Renal cortex interstitium (tissue), 15 donors: ENCODE data around the gene CENPV. TPM values are rescaled to one million over a fixed set of nuclear protein-coding genes. Genes with fewer than 3 reads are reported as not detected.
"Not testable (repeated sequence)": the region's sequence is repeated elsewhere in the genome, so short reads cannot be mapped to it uniquely, and the experiment has no call there.

Experiments
- DNase-seq, 11 donors: peaks; one replicate each; pipeline ENCODE4 v3.0.0-alpha.2; 2013; ENCODE audit warnings: low read depth in 9 of 11, low spot score in 4 of 11; ENCODE audit errors: extremely low read depth in 1 of 11
- long read RNA-seq, 16 experiments: transcript quantifications; one replicate each; lab custom pipeline, GENCODE V29; 2026
- polyA plus RNA-seq, 3 donors: library from polyadenylated mRNA; unstranded; fragments of 120-200 nt; gene quantifications; one replicate each; pipeline ENCODE4 v1.2.1, GENCODE V29; 2013; ENCODE audit not compliant: insufficient read length in 3 of 3

CENPV gene
- polyA plus RNA-seq, result 10 to 100 TPM; 74.7 to 80.7 (median 77.7) TPM
- long read RNA-seq, donor 1, transcript CENPV-201 (5 exons, 1,165 nt), result major isoform, 15 of 1,911 reads
- long read RNA-seq, donor 1, partial matches to known transcripts, result 1,656 of 1,911 reads
- long read RNA-seq, donor 1, other reads (novel, unspliced or antisense), result 237 of 1,911 reads
- long read RNA-seq, donor 2, transcript CENPV-201 (5 exons, 1,165 nt), result major isoform, 15 of 707 reads
- long read RNA-seq, donor 2, partial matches to known transcripts, result 439 of 707 reads
- long read RNA-seq, donor 2, other reads (novel, unspliced or antisense), result 247 of 707 reads
- long read RNA-seq, donor 3, transcript CENPV-201 (5 exons, 1,165 nt), result major isoform, 22 of 857 reads
- long read RNA-seq, donor 3, partial matches to known transcripts, result 497 of 857 reads
- long read RNA-seq, donor 3, other reads (novel, unspliced or antisense), result 331 of 857 reads
- long read RNA-seq, donor 4, transcript CENPV-201 (5 exons, 1,165 nt), result major isoform, 12 of 708 reads
- long read RNA-seq, donor 4, partial matches to known transcripts, result 458 of 708 reads
- long read RNA-seq, donor 4, other reads (novel, unspliced or antisense), result 233 of 708 reads
- long read RNA-seq, donor 5, result 0 reads
- long read RNA-seq, donor 6, transcript CENPV-201 (5 exons, 1,165 nt), result major isoform, 22 of 705 reads
- long read RNA-seq, donor 6, partial matches to known transcripts, result 446 of 705 reads
- long read RNA-seq, donor 6, other reads (novel, unspliced or antisense), result 227 of 705 reads
- long read RNA-seq, donor 7, transcript CENPV-201 (5 exons, 1,165 nt), result major isoform, 16 of 3,572 reads
- long read RNA-seq, donor 7, partial matches to known transcripts, result 3,164 of 3,572 reads
- long read RNA-seq, donor 7, other reads (novel, unspliced or antisense), result 389 of 3,572 reads
- long read RNA-seq, donor 8, result 0 reads
- long read RNA-seq, donor 9, transcript CENPV-201 (5 exons, 1,165 nt), result major isoform, 22 of 1,832 reads
- long read RNA-seq, donor 9, partial matches to known transcripts, result 1,554 of 1,832 reads
- long read RNA-seq, donor 9, other reads (novel, unspliced or antisense), result 255 of 1,832 reads
- long read RNA-seq, donor 10, transcript CENPV-201 (5 exons, 1,165 nt), result major isoform, 16 of 36 reads
- long read RNA-seq, donor 10, partial matches to known transcripts, result 13 of 36 reads
- long read RNA-seq, donor 10, other reads (novel, unspliced or antisense), result 0 of 36 reads
- long read RNA-seq, donor 11, transcript CENPV-201 (5 exons, 1,165 nt), result major isoform, 20 of 1,775 reads
- long read RNA-seq, donor 11, partial matches to known transcripts, result 1,606 of 1,775 reads
- long read RNA-seq, donor 11, other reads (novel, unspliced or antisense), result 147 of 1,775 reads
- long read RNA-seq, donor 12, transcript CENPV-201 (5 exons, 1,165 nt), result major isoform, 5 of 634 reads
- long read RNA-seq, donor 12, partial matches to known transcripts, result 429 of 634 reads
- long read RNA-seq, donor 12, other reads (novel, unspliced or antisense), result 198 of 634 reads
- long read RNA-seq, donor 13, result 0 reads
- long read RNA-seq, donor 14, transcript CENPV-201 (5 exons, 1,165 nt), result major isoform, 14 of 2,942 reads
- long read RNA-seq, donor 14, partial matches to known transcripts, result 2,838 of 2,942 reads
- long read RNA-seq, donor 14, other reads (novel, unspliced or antisense), result 83 of 2,942 reads
- long read RNA-seq, donor 15, transcript CENPV-201 (5 exons, 1,165 nt), result major isoform, 11 of 12 reads
- long read RNA-seq, donor 15, partial matches to known transcripts, result 0 of 12 reads
- long read RNA-seq, donor 15, other reads (novel, unspliced or antisense), result 0 of 12 reads
- long read RNA-seq, donor 16, transcript CENPV-202 (2 exons, 554 nt), result minor isoform, 6 of 104 reads
- long read RNA-seq, donor 16, transcript CENPV-201 (5 exons, 1,165 nt), result major isoform, 49 of 104 reads
- long read RNA-seq, donor 16, transcript CENPV-207 (1 exons, 671 nt), result minor isoform, 10 of 104 reads
- long read RNA-seq, donor 16, partial matches to known transcripts, result 12 of 104 reads
- long read RNA-seq, donor 16, other reads (novel, unspliced or antisense), result 20 of 104 reads

DNA sequence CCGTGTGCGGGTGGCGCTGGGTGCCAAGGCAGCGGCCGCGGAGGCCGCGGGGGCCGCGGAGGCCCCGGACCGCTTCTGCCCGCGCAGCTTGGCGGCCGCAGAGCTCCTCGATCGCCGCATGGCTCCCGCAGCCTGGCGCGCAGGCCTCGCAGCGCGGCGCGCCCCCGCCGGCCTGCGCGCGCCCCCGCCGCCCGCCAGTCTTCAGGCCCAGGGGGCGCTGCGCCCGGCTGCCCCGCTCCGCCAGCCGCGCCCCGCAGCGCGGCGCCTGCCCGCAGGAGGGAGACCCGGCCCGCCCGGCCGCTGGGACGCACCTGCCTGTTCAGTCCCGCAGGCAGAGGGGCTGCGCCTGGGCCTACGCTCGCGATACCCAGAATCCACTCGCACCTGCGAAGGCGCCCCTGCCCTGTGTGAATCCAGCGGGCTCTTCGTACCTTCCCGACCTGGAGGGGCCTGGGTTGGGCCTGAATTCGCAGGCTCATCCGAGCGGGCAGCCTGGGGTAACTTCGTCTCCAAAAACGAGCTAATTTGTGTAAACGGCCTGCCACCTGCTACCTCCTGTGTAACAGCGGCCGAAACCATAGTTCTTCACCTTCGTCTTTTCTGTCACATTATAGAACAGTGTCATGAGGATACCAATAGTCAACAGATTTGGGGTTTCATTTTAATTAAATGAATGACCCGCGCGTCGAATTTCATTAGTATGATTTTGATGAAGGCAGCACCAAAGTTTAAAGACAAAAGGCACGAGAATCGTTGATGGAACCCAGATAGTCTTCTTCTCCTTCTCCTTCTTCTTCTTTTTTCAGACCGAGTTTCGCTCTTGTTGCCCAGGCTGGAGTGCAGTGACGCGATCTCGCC is at the start of gene CENPV:
CENPV (minus strand) TSS at position 153 of the 858 bp plus-strand sequence; CDS start at position 120, 33 bp downstream.
- peak in 7 of 11 donors; percentile 22 to 42 (median 36) for DNase-seq

DNA sequence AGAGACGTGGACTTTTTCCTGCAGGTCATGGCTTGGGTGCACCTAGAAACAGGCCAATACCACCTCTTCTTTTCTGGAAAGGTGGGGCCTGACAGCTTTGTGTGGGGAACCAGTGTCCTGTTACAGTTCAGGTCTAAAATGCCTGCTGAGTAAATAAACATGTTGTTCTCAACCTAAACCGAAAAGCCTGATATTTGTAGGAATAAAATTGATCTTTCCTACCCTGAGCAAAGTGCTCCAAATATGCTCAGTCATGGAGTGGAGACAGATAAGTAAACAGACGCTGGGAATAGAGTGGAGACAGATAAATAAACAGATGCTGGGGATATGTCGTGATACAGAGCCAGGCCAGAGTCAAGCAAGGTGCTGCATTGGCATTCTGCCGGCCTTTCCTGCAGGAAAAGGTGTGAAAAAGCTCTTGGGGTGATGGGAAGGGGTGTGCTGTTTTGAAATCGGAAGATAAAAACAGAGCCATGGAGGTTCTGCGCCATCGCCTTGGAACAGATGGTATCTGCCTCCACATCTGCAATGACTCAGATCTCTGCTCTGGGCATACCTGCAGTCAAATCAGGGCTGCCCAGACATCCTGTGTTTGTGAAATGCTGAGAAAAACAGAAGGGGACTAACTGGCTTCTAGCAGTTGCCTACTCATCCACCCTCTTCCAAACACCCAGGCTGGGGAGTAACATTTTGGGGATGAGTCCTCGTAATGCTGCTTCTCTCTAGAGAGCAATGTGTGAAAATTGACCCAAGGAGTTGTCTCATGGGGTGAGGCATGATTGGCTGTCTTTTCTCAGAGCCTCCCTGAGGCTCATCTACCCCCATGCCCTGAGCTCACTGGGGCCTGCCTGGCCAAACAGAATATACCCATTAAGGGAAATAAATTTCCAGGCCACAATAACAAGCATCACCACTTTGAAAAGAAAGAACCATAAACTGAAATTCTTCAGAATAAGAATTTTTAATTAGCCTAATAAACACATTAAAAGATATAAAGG is 45.3 kb upstream of the CENPV start:
- DNase-seq, result no peak

DNA sequence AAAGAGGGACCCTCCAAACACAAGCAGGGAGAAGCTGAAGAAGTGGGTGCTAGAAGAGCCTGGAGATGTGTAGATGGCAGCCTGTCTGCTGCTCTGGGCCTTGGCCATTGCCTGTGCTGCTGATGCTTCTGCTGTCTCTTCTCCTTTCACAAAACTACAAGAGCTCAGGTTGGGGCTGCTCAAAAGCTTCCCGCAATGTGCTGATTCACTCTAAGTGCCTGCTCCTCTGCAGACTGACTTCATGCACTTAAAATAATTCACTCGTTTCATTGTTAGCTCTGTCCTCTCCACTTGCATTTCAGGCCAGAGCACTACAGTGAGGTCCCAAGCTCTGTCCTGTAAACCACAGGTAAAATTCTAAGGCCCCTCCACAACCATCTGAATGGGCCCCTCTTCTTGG is 43.4 kb upstream of the CENPV start:
- DNase-seq, result not testable (repeated sequence)

DNA sequence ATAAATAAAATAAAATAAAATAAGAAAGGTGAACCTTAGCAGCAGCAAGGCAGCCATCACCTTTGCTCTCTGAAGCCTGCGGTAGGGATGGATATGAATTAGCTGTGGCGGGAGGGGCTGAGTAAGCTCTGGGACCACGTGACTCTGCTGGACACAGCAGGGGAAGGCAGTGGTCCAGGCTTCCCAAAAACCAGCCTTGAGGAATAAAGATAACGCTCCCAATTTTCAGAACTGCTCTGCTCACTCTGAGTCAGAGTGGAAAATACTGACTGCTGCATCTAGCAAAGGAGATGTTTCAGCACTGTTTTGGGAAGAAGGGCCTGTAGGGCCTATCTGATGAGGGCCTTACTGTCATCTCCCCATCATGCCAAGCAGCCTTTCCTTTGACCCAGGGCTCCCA is 42.6 kb upstream of the CENPV start:
- not testable (repeated sequence) for DNase-seq

DNA sequence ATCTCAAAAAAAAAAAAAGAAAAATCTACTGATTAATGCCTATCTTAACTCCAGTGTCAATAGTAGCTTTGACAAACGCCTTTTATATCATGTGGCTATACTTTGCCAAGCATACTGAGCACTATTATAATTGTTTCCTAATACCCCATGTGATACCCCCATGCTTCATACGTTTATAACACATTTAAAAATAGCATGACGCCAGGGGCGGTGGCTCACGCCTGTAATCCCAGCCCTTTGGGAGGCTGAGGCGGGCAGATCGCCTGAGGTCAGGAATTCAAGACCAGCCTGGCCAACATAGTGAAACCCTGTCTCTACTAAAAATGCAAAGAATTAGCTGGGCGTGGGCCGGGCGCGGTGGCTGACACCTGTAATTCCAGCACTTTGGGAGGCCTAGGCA is 39.2 kb upstream of the CENPV start:
- not testable (repeated sequence) for DNase-seq

DNA sequence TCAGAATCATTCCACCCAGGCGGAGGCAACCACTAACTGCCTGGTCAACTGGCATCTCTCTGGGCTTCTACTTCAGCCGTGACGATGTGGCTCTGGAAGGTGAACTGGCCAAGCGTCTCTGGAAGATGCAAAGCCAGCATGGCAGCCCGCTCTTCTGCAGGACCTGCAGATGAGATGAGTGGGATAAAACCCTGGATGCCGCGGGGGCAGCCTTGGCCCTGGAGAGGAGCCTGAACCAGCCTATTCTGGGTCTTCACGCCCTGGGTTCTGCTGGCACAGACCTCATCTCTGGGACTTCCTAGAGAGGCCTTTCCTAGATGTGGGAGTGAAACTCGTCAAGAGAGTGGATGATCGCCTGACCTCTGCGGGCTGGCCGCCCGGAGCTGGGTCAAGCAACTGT is 38.2 kb upstream of the CENPV start:
- no peak for DNase-seq

DNA sequence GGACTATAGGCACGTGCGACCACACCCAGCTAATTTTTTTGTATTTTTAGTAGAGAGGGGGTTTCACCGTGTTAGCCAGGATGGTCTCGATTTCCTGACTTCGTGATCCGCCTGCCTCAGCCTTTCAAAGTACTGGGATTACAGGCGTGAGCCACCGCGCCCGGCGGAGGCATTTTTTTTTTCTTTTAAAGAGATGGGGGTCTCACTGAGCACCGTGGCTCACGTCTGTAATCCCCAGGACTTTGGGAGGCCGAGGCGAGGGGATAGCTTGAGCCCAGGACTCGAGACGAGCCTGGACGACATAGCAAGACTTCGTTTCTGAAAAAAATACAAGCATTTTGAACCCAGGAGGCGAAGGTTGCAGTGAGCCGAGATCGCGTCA is 32.8 kb upstream of the CENPV start:
- DNase-seq, result not testable (repeated sequence)

DNA sequence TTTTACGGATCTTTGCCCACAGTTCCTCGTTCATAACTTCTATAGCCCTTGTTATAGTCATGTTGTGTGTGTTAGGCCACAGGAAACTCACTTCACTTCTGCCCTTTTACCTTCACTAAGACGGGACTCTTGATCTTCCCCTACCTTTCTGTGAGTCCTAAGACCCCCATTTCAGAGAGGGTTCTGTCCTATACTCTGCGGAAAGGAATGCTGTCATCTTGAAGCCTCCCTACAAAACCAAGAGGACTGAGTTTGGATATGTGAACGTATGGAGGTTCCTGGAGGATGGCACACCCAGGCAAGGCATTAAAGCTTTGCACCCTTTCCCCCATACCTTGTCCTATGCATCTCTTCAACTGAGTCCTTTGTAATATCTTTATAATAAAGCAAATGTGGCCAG is 31.3 kb upstream of the CENPV start:
- no peak for DNase-seq

DNA sequence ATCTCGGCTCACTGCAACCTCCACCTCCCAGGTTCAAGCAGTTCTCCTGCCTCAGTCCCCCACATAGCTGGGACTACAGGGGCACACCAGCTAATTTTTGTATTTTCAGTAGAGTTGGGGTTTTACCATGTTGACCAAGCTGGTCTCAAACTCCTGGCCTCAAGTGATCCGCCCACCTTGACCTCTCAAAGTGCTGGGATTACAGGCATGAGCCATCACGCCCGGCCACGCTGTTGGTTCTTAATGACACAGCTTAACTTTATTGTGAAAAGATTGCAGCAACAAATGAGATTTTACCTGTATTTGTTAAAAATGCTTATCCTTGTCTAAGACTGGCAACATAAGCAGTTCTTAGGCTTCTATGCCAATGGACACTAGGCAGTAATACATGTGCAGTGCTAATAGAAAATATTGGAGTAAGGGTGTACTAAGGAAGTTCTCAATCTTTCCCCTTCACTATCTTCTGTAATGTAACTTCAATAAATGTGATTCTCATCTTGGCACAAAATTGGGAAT is 30.6 kb upstream of the CENPV start:
- DNase-seq, result no peak

DNA sequence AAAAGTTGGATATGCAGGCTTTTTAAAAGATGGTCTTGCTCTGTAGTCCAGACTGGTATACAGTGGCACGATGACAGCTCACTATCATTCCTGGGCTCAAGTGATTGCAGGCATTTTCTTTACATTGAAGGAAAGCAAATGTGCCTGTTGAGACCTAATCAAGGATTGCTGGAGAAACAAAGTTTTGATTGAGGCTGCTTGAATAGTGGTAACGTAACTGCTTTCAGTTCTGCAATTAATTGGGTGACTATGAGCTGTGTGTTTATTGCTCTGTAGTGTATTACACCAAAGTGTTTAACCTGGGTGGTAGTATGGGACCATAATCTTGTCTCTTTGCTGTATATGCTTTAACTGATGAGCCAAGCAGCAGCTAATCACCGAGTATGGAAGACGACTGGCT is 29.9 kb upstream of the CENPV start:
- no peak for DNase-seq

DNA sequence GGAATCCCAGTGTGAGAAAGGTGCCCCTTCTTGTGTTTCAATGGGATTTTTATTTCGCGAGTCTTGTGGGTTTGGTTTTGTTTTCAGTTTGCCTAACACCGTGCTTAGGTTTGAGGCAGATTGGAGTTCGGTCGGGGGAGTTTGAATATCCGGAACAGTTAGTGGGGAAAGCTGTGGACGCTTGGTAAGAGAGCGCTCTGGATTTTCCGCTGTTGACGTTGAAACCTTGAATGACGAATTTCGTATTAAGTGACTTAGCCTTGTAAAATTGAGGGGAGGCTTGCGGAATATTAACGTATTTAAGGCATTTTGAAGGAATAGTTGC is 28.2 kb upstream of the CENPV start:
- no peak for DNase-seq

DNA sequence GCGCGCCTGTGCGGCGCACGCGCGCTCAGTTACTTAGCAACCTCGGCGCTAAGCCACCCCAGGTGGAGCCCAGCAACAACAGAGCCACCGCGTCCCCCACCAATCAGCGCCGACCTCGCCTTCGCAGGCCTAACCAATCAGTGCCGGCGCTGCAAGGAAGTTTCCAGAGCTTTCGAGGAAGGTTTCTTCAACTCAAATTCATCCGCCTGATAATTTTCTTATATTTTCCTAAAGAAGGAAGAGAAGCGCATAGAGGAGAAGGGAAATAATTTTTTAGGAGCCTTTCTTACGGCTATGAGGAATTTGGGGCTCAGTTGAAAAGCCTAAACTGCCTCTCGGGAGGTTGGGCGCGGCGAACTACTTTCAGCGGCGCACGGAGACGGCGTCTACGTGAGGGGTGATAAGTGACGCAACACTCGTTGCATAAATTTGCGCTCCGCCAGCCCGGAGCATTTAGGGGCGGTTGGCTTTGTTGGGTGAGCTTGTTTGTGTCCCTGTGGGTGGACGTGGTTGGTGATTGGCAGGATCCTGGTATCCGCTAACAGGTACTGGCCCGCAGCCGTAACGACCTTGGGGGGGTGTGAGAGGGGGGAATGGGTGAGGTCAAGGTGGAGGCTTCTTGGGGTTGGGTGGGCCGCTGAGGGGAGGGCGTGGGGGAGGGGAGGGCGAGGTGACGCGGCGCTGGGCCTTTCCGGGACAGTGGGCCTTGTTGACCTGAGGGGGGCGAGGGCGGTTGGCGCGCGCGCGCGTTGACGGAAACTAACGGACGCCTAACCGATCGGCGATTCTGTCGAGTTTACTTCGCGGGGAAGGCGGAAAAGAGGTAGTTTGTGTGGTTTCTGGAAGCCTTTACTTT is 27.6 kb upstream of the CENPV start, which contains the start of gene UBB:
UBB (plus strand) TSS at position 452 of the 856 bp plus-strand sequence. CDS start 817 bp downstream, outside the sequence.
- peak; percentile 90 to 98 (median 95) for DNase-seq

DNA sequence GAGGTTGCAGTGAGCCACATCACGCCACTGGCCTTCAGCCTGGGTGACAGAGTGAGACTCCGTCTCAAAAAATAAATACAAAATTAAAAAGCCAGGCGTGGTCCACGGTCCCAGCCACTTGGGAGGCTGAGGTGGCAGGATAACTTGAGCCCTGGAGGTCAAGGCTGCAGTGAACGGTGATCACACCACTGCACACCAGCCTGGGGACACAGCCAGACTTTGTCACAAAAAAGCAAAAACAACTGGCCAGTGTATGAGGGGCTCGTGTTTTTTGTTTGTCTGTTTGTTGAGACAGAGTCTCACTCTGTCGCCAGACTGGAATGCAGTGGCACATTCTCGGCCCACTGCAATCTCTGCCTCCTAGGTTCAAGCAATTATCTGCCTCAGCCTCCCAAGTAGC is 26.4 kb upstream of the CENPV start:
- no peak for DNase-seq

DNA sequence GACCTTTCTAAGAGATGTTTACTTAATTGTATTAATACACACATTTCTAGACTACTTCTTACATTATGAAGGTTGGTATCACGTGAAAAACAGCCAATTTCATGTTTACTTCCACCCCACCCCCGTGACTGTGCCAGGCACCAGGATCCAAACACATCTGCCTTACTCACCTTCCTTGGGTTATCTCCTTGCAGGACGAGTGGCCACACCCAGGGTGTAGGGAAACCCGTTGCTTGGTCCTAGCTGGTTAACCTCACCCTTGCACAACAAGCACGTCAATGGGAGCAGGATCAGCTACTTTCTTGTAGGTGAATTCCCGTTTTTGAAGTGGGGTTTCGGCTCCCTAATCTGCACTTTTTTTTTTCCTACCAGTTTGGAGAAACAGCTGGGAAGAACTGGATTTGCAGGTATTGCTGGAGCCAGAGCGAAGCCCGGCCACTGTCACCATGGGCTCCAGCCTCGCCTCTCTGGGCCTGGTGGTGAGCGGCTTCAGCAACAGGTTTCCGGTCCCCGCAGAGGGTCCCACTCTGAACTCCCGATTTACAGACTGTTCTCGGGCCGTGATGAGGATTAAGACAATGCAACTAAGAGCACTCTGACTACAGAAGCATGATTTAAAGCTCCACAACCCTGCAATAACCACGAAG is 25.5 kb upstream of the CENPV start:
- DNase-seq, result no peak
